HEK293 (cell line): ENCODE measurements around the gene EPN2.

ENCODE experiments used
- CTCF ChIP-seq: fragments of 450-650 bp; formaldehyde crosslinking; IDR thresholded peaks from 2 replicates; pipeline ENCODE4 v1.5.1; 2016; ENCODE audit warnings: missing biosample characterization, missing genetic modification characterization
- PBX3 ChIP-seq: sonication (generic); formaldehyde crosslinking; IDR thresholded peaks from 2 replicates; pipeline ENCODE4 v1.8.1; 2022; ENCODE audit warnings: mild to moderate bottlenecking, moderate library complexity, missing genetic modification reagents
- REST ChIP-seq: fragments of 450-650 bp; formaldehyde crosslinking; IDR thresholded peaks from 2 replicates; pipeline ENCODE4 v1.5.1; 2016; ENCODE audit warnings: missing biosample characterization, missing genetic modification characterization
- ZBTB8A ChIP-seq: fragments of 450-650 bp; formaldehyde crosslinking; IDR thresholded peaks from 2 replicates; pipeline ENCODE4 v1.5.1; 2016; ENCODE audit warnings: missing biosample characterization, missing genetic modification characterization
- ZNF416 ChIP-seq: fragments of 450-650 bp; formaldehyde crosslinking; IDR thresholded peaks from 2 replicates; pipeline ENCODE4 v1.5.1; 2016; ENCODE audit warnings: missing biosample characterization, missing genetic modification characterization
- ZNF433 ChIP-seq: fragments of 450-650 bp; formaldehyde crosslinking; IDR thresholded peaks from 2 replicates; pipeline ENCODE4 v1.5.1; 2016; ENCODE audit warnings: missing biosample characterization, missing genetic modification characterization, low read depth

- TF ChIP-seq ZNF433 (tag by site-specific recombination) (no peak), CTCF (tag by site-specific recombination) (no peak), ZNF416 (tag by site-specific recombination) (no peak), PBX3 (CRISPR knock-in tag) (no peak), ZBTB8A (tag by site-specific recombination) (no peak), REST (tag by site-specific recombination) (no peak)
Observed at GRCh38 chr17:19249681-19250080, 12.5 kb downstream of the EPN2 start.
